ENCODE measurements around the gene KCTD11.
A peak's percentile ranks its signal among the peaks of the same experiment; 100 is the strongest.
"Not testable (repeated sequence)": the region's sequence is repeated elsewhere in the genome, so short reads cannot be mapped to it uniquely, and the experiment has no call there.

Gene KCTD11

DNA sequence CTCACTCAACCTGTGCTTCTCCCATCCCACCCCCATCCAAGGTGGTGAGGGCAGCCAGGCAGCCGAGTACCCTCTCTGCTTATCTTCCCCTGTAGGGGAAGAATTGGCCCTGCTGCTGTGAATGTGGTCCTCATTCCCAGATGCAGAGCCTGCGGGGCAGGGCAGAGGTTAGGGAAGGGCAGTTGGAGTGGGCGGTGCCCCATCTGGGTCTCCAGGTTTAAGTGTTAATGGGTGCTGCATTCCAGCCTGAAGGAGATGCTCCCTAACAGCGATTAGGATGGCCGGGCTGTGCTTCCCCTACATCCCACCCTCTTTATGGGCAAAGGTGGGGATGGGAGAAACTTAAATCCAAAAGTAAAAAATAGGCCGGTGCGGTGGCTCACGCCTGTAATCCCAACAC lies 15.1 kb downstream of the KCTD11 start:
- no peak overlapping the region for H3K9ac ChIP-seq (ENCODE audit: low read depth, low read length)
- no peaks in the 10 kb centered on the region for H3K9me3 ChIP-seq (ENCODE audit: control insufficient read depth, insufficient read depth, low read length)
- H3K36me3 ChIP-seq (ENCODE audit: insufficient read depth, low read length): no peaks in the 10 kb centered on the region
- H3K4me1 ChIP-seq (ENCODE audit: insufficient read depth, low read length): peaks cover 7% of the 10 kb centered on the region

DNA sequence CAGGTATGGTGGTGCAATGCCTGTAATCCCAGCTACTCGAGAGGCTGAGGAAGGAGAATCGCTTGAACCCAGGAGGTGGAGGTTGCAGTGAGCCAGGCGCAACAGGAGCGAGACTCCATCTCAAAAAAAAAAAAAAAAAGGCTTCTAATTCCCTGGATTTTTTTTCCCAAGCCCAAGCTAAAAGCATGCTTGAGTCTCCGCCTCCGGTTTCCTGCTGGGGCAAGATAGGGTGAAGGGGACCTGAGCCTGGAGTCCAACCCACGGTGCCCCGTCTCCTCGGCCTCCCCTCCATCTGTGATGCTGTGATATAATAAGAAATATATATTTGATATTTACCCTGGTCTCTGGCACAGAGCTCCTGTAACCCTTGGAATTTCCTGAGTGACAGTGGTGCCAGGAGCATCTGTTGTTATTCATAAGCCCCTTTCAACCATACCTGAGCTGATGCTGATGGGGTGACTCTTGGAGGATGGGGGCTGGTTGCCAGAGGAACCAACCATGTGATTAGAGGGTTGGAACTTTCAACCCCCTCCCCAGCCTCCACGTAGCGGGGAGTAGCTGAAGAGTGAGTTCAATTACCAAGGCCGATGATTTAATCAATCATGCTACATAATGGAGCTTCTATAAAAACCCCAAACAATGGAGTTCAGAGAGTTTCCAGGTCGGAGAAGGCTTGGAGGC lies 16.1 kb downstream of the KCTD11 start:
- Histone ChIP-seq H3K36me3 (ENCODE audit: insufficient read depth, low read length) (no peaks in the 10 kb centered on the region), H3K9ac (ENCODE audit: low read depth, low read length) (no peak overlapping the region), H3K4me1 (ENCODE audit: insufficient read depth, low read length) (peaks cover 7% of the 10 kb centered on the region), H3K9me3 (ENCODE audit: control insufficient read depth, insufficient read depth, low read length) (no peaks in the 10 kb centered on the region)

DNA sequence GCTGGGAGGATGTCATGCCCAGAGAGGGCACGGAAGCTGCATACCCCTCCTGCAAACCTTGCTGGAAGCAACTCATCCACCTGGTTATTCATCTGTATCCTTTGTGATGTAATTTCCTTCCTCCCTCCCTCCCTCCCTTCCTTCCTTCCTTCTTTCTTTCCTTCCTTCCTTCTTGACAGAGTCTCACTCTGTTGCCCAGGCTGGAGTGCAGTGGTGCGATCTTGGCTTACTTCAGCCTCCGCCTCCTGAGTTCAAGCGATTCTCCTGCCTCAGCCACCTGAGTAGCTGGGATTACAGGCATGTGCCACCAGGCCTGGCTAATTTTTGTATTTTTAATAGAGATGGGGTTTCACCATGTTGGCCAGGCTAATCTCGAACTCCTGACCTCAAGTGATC lies 16.6 kb downstream of the KCTD11 start:
- not testable (repeated sequence) for H3K4me1 ChIP-seq (ENCODE audit: insufficient read depth, low read length); H3K9me3 ChIP-seq (ENCODE audit: control insufficient read depth, insufficient read depth, low read length); H3K36me3 ChIP-seq (ENCODE audit: insufficient read depth, low read length); H3K9ac ChIP-seq (ENCODE audit: low read depth, low read length)

DNA sequence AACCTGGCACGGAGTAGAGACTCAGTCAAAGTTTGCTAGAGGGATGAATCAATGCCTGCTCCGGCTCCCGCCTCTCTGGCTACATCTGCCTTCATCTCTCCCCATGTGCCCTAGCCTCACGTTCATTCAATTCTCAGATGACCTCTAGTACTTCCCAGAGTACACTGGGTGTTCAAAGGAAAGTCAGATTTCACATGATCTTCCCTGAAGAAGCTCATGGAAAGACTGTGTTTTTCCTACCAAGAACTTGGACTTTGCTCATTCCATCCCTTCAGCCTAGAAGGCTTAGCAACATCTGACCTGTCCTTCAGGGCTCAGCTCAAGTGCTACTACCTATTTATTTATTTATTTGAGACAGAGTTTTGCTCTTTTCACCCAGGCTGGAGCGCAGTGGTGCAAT lies 17.9 kb downstream of the KCTD11 start:
- Histone ChIP-seq H3K9ac (ENCODE audit: low read depth, low read length) (no peak overlapping the region), H3K9me3 (ENCODE audit: control insufficient read depth, insufficient read depth, low read length) (no peaks in the 10 kb centered on the region), H3K36me3 (ENCODE audit: insufficient read depth, low read length) (no peaks in the 10 kb centered on the region), H3K4me1 (ENCODE audit: insufficient read depth, low read length) (peaks cover 7% of the 10 kb centered on the region)

DNA sequence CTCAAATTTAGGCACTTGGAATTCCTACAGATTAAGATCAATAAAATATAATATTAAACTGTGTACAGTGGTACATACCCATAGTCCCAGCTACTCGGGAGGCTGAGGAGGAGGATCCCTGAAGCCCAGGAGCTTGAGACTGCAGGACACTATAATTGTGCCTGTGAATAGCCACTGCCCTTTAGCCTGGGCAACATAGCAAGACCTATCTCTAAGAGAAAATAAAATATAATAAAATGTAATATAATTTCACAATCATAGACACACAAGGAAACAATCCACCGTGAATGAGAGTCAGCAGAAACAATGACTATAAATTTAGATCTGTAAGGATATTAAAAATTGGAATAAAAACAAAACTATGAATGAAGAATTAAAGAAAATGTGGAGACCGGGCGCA lies 18.9 kb downstream of the KCTD11 start:
- Histone ChIP-seq H3K9ac (ENCODE audit: low read depth, low read length) (no peak overlapping the region), H3K36me3 (ENCODE audit: insufficient read depth, low read length) (no peaks in the 10 kb centered on the region), H3K4me1 (ENCODE audit: insufficient read depth, low read length) (peaks cover 7% of the 10 kb centered on the region), H3K9me3 (ENCODE audit: control insufficient read depth, insufficient read depth, low read length) (no peaks in the 10 kb centered on the region)

DNA sequence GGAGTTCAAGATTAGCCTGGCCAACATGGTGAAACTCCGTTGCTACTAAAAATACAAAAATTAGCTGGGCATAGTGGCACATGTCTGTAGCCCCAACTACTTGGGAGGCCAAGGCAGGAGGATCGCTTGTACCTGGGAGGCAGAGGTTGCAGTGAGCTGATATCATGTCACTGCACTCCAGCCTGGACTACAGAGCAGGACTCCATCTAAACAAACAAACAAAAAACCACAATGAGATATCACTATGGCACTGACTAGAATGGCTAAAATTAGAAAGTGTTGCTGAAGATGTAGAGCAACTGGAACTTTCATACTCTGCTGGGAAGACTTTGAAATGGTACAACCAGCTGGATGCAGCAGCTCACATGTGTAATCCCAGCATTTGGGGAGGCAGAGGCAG lies 22.4 kb downstream of the KCTD11 start:
- Histone ChIP-seq H3K36me3 (ENCODE audit: insufficient read depth, low read length) (no peaks in the 10 kb centered on the region), H3K9me3 (ENCODE audit: control insufficient read depth, insufficient read depth, low read length) (0 out of 2 replicates have a peak, but pooled peaks cover 2% of the 10 kb centered on the region), H3K9ac (ENCODE audit: low read depth, low read length) (no peak overlapping the region), H3K4me1 (ENCODE audit: insufficient read depth, low read length) (no peaks in the 10 kb centered on the region)

DNA sequence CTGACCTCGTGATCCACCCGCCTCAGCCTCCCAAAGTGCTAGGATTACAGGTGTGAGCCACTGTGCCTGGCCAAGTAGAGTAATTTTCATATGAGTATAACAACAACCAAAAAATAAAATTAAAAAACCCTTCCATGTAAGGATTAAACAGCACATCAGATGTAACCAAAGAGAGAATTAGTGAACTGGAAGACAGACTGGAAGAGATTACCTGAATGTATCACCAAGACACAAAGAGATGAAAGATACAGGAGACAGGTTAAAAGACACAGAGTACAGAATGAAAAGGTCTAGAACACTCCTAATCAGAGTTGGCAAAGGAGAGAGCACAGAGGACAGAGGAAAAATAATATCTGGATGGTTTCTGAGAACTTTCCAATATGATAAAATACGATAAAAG lies 27.2 kb downstream of the KCTD11 start:
- no peak overlapping the region for H3K9ac ChIP-seq (ENCODE audit: low read depth, low read length)
- no peaks in the 10 kb centered on the region for H3K4me1 ChIP-seq (ENCODE audit: insufficient read depth, low read length)
- 0 out of 2 replicates have a peak, but pooled peaks cover 5% of the 10 kb centered on the region for H3K9me3 ChIP-seq (ENCODE audit: control insufficient read depth, insufficient read depth, low read length)
- H3K36me3 ChIP-seq (ENCODE audit: insufficient read depth, low read length): no peaks in the 10 kb centered on the region

DNA sequence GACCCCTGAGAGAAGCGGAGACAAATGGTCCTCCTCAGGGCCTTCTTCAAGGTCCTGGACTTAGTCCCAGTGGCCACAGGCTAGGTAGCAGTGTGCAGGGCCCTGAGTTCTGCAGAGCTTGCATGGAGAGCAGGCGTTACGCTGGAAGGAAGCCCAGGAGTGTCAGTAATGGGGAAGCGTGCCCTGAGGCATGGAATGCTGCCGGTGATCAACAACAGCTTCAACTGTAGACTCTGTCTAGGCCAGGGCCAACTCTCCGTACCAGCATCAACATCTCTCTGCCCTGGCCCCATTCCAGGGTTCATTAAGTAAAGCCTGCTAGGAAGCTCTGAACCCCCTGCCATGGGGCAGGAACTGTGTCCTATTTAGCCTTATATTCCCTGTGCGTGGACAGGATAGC lies 28.4 kb downstream of the KCTD11 start:
- Histone ChIP-seq H3K4me1 (ENCODE audit: insufficient read depth, low read length) (no peaks in the 10 kb centered on the region), H3K36me3 (ENCODE audit: insufficient read depth, low read length) (no peaks in the 10 kb centered on the region), H3K9ac (ENCODE audit: low read depth, low read length) (peak overlapping the region; percentile 57; the same call in 1 of the 2 replicates), H3K9me3 (ENCODE audit: control insufficient read depth, insufficient read depth, low read length) (0 out of 2 replicates have a peak, but pooled peaks cover 5% of the 10 kb centered on the region)

DNA sequence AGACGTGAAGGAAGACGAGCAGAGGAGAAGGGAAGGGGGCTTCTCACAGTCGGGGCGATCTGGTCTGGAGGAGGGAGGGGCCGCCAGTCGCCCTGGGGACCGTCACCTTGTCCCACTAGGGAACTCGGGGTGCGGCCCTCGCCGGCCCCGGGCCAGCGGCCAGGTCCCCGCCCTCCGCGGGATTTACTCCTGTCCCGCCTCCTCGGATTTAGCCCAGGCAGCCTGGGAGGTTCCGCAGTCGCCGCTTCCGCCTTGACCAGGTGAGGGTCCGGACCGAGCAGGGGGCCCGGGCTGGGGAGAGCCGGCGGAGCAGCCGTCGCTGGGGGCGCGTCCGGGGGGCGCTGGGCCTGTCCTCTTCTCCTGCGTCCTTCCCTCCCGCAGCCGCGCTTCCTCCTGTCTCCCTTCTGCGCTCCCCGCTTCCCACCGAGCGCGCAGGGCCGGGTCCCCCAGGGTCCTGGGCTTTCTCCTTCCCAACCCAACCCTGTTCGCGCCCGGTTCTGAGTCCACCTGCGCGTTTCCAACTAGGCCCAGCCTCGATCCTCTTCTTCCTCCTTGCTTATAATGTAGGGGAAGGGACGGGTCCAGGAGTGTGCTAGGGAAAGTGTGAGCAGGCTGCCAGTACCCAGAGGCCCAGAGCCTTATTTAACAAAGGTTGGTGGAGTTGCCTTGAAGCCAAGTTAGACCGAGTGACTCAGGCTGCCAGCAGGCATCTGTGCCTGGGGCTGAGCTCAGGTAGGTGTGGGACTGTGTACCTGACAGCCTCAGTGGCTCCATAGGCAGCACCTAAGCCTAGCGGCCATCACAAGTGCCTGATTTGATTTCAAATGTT lies 29.1 kb downstream of the KCTD11 start, which contains the start of gene TNK1:
Gene TNK1, plus strand, starts transcription at position 235 of the 829 bp plus-strand sequence. CDS start 1,838 bp downstream, outside the sequence.
- Histone ChIP-seq H3K9me3 (ENCODE audit: control insufficient read depth, insufficient read depth, low read length) (0 out of 2 replicates have a peak, but pooled peaks cover 5% of the 10 kb centered on the region), H3K36me3 (ENCODE audit: insufficient read depth, low read length) (no peaks in the 10 kb centered on the region), H3K4me1 (ENCODE audit: insufficient read depth, low read length) (no peaks in the 10 kb centered on the region), H3K9ac (ENCODE audit: low read depth, low read length) (peak within 1 kb of the TSS; percentile 57; the same call in 1 of the 2 replicates)

DNA sequence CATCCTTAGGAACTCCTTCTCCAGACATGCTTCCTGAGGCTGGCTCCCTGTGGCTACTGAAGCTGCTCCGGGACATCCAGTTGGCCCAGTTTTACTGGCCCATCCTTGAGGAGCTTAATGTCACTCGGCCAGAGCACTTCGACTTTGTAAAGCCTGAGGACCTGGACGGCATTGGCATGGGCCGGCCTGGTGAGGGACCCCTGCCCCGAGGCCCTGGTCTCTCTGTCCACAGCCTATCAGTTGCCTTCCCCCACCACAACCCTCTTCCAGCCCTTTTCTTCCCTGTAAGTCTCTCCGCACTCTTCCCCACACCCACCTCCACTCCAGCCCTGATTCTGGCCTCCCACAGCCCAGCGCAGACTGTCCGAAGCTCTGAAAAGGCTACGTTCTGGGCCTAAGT lies 30.9 kb downstream of the KCTD11 start:
- H3K36me3 ChIP-seq (ENCODE audit: insufficient read depth, low read length): no peaks in the 10 kb centered on the region; the same call in 1 of the 2 replicates
- no peak overlapping the region for H3K9ac ChIP-seq (ENCODE audit: low read depth, low read length)
- H3K4me1 ChIP-seq (ENCODE audit: insufficient read depth, low read length): no peaks in the 10 kb centered on the region
- 0 out of 2 replicates have a peak, but pooled peaks cover 5% of the 10 kb centered on the region for H3K9me3 ChIP-seq (ENCODE audit: control insufficient read depth, insufficient read depth, low read length)

DNA sequence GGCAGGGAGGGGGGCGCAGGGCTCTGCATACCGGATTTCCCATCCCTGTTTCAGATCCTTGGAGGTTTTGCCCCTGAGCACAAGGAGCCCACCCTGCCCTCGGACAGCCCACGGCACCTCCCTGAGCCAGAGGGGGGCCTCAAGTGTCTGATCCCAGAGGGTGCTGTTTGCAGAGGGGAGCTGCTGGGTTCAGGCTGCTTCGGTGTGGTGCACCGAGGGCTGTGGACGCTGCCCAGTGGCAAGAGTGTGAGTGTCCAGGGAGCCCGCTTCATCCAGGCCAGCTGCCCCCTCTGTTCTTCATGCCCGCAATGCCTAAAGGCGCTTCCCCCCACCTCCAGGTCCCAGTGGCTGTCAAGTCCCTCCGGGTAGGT lies 31.4 kb downstream of the KCTD11 start:
- Histone ChIP-seq H3K36me3 (ENCODE audit: insufficient read depth, low read length) (no peaks in the 10 kb centered on the region; the same call in 1 of the 2 replicates), H3K4me1 (ENCODE audit: insufficient read depth, low read length) (no peaks in the 10 kb centered on the region), H3K9me3 (ENCODE audit: control insufficient read depth, insufficient read depth, low read length) (0 out of 2 replicates have a peak, but pooled peaks cover 5% of the 10 kb centered on the region), H3K9ac (ENCODE audit: low read depth, low read length) (no peak overlapping the region; the same call in 1 of the 2 replicates)

DNA sequence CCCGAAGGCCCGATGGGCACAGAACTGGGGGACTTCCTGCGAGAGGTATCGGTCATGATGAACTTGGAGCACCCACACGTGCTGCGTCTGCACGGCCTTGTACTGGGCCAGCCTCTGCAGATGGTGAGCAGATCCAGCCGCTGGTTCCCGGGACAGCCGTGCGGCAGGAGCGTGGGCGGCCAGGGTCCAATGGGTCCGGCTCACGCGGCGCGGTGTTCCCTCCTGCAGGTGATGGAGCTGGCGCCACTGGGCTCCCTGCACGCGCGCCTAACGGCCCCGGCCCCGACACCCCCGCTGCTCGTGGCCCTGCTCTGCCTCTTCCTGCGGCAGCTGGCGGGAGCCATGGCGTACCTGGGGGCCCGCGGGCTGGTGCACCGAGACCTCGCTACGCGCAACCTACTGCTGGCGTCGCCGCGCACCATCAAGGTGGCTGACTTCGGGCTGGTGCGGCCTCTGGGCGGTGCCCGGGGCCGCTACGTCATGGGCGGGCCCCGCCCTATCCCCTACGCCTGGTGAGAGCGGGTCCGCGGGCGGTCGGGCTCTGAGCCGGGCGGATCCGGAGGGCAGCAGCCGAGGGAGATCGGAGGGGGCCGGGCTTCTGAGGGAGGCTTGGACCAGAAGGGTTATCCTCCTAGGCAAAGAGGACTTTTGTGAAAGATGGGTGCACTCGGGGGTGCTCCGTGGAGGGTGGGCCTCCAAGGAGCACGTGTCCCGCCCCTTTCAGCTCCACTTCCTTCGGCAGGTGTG lies 32.0 kb downstream of the KCTD11 start:
- Histone ChIP-seq H3K9ac (ENCODE audit: low read depth, low read length) (peak overlapping the region; percentile 64), H3K36me3 (ENCODE audit: insufficient read depth, low read length) (no peaks in the 10 kb centered on the region; the same call in 1 of the 2 replicates), H3K9me3 (ENCODE audit: control insufficient read depth, insufficient read depth, low read length) (0 out of 2 replicates have a peak, but pooled peaks cover 5% of the 10 kb centered on the region), H3K4me1 (ENCODE audit: insufficient read depth, low read length) (no peaks in the 10 kb centered on the region)

DNA sequence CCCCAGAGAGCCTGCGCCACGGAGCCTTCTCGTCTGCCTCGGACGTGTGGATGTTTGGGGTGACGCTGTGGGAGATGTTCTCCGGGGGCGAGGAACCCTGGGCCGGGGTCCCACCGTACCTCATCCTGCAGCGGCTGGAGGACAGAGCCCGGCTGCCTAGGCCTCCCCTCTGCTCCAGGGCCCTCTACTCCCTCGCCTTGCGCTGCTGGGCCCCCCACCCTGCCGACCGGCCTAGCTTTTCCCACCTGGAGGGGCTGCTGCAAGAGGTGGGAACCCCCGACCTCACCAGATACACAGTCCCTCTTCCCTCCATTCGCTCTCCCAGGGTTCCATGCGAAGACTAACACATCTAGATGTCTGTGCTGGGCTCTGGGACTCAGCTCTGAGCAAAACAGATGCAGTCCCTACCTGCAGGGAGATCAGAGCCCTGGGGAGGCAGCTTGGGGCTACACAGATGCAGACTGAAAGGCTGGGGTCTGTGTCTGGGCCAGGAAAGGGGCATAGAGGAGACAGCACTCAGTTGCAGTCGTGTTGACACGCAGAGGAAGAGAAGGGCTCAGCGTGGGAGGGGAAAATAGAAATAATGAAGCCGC lies 32.6 kb downstream of the KCTD11 start:
- Histone ChIP-seq H3K9ac (ENCODE audit: low read depth, low read length) (peak overlapping the region; percentile 64), H3K36me3 (ENCODE audit: insufficient read depth, low read length) (no peaks in the 10 kb centered on the region; the same call in 1 of the 2 replicates), H3K4me1 (ENCODE audit: insufficient read depth, low read length) (no peaks in the 10 kb centered on the region), H3K9me3 (ENCODE audit: control insufficient read depth, insufficient read depth, low read length) (0 out of 2 replicates have a peak, but pooled peaks cover 1% of the 10 kb centered on the region)

DNA sequence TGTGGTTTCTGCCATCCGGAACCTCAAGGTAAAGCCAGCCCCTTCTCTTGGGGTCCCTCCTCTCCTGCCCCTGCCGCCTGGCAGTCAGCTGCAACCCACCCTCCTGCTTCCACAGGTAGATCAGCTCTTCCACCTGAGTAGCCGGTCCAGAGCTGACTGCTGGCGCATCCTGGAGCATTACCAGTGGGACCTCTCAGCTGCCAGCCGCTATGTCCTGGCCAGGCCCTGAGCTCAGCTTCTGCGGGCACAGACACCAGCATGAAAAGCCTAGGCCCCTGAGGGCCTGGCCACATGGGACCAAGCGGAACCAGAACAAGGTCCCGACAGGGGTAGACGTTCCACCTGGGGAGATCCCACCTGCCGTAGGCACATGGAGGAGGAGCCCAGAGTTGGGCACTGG lies 36.9 kb downstream of the KCTD11 start:
- no peaks in the 10 kb centered on the region for H3K9me3 ChIP-seq (ENCODE audit: control insufficient read depth, insufficient read depth, low read length)
- H3K9ac ChIP-seq (ENCODE audit: low read depth, low read length): no peak overlapping the region
- peaks cover 3% of the 10 kb centered on the region; the same call in 1 of the 2 replicates for H3K36me3 ChIP-seq (ENCODE audit: insufficient read depth, low read length)
- H3K4me1 ChIP-seq (ENCODE audit: insufficient read depth, low read length): peaks cover 6% of the 10 kb centered on the region; the same call in 1 of the 2 replicates

Measured in ES-I3 (cell line).